H1 (cell line): Measurements from ENCODE around the gene KCTD16. TPM values are rescaled to one million over a fixed set of nuclear protein-coding genes. Genes with fewer than 3 reads are reported as not detected.

Source experiments
- CTCF ChIA-PET: fragments of 300-600 bp; sonication (Branson Sonifier 250); formaldehyde crosslinking; loops from one replicate; lab custom pipeline; 2021; ENCODE audit not compliant: partially characterized antibody; lab: Charles Lee
- POLR2A ChIA-PET: fragments of 300-600 bp; sonication (Branson Sonifier 250); formaldehyde crosslinking; loops from one replicate; lab custom pipeline; 2021; ENCODE audit warnings: inconsistent platforms; ENCODE audit not compliant: partially characterized antibody; lab: Charles Lee
- DNase-seq, 2 experiments: peaks; one replicate each; pipeline versions ENCODE4 v3.0.0 to v3.0.0-alpha.2; 2010 to 2022; ENCODE audit warnings: low spot score in 2 of 2, low read depth in 1 of 2, mixed read lengths in 1 of 2
- FAIRE-seq: peaks from 2 replicates; lab custom pipeline; 2011; peaks lifted over from hg19 to GRCh38; lab: Jason Lieb, UNC
- H2AFZ ChIP-seq: 2 replicates; pipeline ENCODE4 v1.8.1; 2012; ENCODE audit warnings: low read length, inconsistent platforms
- H2AK5ac ChIP-seq: 2 replicates; pipeline ENCODE4 v1.6.1; 2013; ENCODE audit warnings: low read depth, low read length
- H2BK120ac ChIP-seq: replicated peaks from 2 replicates; pipeline ENCODE3; 2013; ENCODE audit warnings: low read depth, low read length, inconsistent platforms
- H2BK12ac ChIP-seq: 2 replicates; pipeline ENCODE4 v1.6.1; 2013; ENCODE audit warnings: low read depth, low read length
- H2BK15ac ChIP-seq: 2 replicates; pipeline ENCODE4 v1.6.1; 2013; ENCODE audit warnings: low read length
- H2BK20ac ChIP-seq: 2 replicates; pipeline ENCODE4 v1.6.1; 2013; ENCODE audit warnings: low read length
- H2BK5ac ChIP-seq: 2 replicates; pipeline ENCODE4 v1.6.1; 2013; ENCODE audit warnings: low read depth, low read length
- H3K14ac ChIP-seq: 2 replicates; pipeline ENCODE4 v1.6.1; 2013; ENCODE audit warnings: inconsistent platforms; ENCODE audit not compliant: insufficient read length
- H3K18ac ChIP-seq: 2 replicates; pipeline ENCODE4 v1.6.1; 2013; ENCODE audit warnings: low read length; ENCODE audit errors: extremely low read depth
- H3K23ac ChIP-seq: 2 replicates; pipeline ENCODE4 v1.6.1; 2013; ENCODE audit warnings: inconsistent platforms; ENCODE audit not compliant: insufficient read length
- H3K23me2 ChIP-seq: 2 replicates; pipeline ENCODE4 v1.6.1; 2013; ENCODE audit warnings: low read depth, low read length
- H3K27ac ChIP-seq: 2 replicates; pipeline ENCODE4 v1.6.1; 2011; ENCODE audit warnings: low read depth, low read length, inconsistent platforms
- H3K27me3 ChIP-seq, 4 experiments: replicated peaks in 1 of 4; 1 replicate in 1 of 4; 2 replicates in 3 of 4; pipeline versions ENCODE4 v1.6.1 to v1.8.1; 2011 to 2013; ENCODE audit warnings: low read length in 3 of 4, mild to moderate bottlenecking in 3 of 4, inconsistent platforms in 2 of 4, mixed read lengths in 2 of 4, moderate library complexity in 1 of 4; ENCODE audit not compliant: control insufficient read depth in 3 of 4, insufficient read depth in 3 of 4; ENCODE audit errors: extremely low read depth in 1 of 4
- H3K36me3 ChIP-seq, 4 experiments: 2 replicates each; pipeline versions ENCODE4 v1.6.1 to v1.8.1; 2011 to 2013; ENCODE audit warnings: mild to moderate bottlenecking in 4 of 4, low read length in 3 of 4, moderate library complexity in 2 of 4, control low read depth in 1 of 4, inconsistent platforms in 1 of 4; ENCODE audit not compliant: insufficient read depth in 4 of 4, control insufficient read depth in 2 of 4
- H3K4ac ChIP-seq: replicated peaks from 2 replicates; pipeline ENCODE3; 2013; ENCODE audit warnings: low read length, low read depth, mixed read lengths, inconsistent platforms; ENCODE audit not compliant: insufficient read length
- H3K4me1 ChIP-seq, 4 experiments: replicated peaks in 1 of 4; 1 replicate in 1 of 4; 2 replicates in 3 of 4; pipeline versions ENCODE4 v1.6.1 to v1.8.1; 2011 to 2013; ENCODE audit warnings: low read length in 3 of 4, inconsistent platforms in 2 of 4, mixed read lengths in 1 of 4; ENCODE audit not compliant: insufficient read depth in 4 of 4, control insufficient read depth in 3 of 4
- H3K4me2 ChIP-seq, 2 experiments: 2 replicates each; pipeline versions ENCODE4 v1.6.1 to v1.8.1; 2011 to 2013; ENCODE audit warnings: low read depth in 2 of 2, low read length in 2 of 2, control low read depth in 1 of 2, inconsistent platforms in 1 of 2, mild to moderate bottlenecking in 1 of 2; ENCODE audit not compliant: insufficient read depth in 1 of 2
- H3K4me3 ChIP-seq, 4 experiments: fragments of 200-600, 300-600 bp in 1 of 4; sonication (generic), shearing (Covaris generic), sonication (Bioruptor Twin) in 1 of 4; 2 replicates each; pipeline versions ENCODE4 v1.5.1 to v1.8.1; 2011 to 2016; ENCODE audit warnings: low read length in 4 of 4, low read depth in 3 of 4, control low read depth in 2 of 4, inconsistent platforms in 2 of 4, mild to moderate bottlenecking in 2 of 4, mixed read lengths in 1 of 4, moderate library complexity in 1 of 4; ENCODE audit not compliant: insufficient read depth in 2 of 4; ENCODE audit errors: extremely low read depth in 1 of 4
- H3K56ac ChIP-seq: replicated peaks from 2 replicates; pipeline ENCODE3; 2013; ENCODE audit warnings: low read depth, mild to moderate bottlenecking, mixed read lengths, low read length, inconsistent platforms; ENCODE audit not compliant: insufficient read length
- H3K79me1 ChIP-seq: 2 replicates; pipeline ENCODE4 v1.6.1; 2013; ENCODE audit warnings: low read depth, low read length, control low read depth
- H3K79me2 ChIP-seq, 2 experiments: 2 replicates each; pipeline versions ENCODE4 v1.6.1 to v1.8.1; 2012 to 2013; ENCODE audit warnings: low read length in 2 of 2, mild to moderate bottlenecking in 2 of 2, inconsistent platforms in 1 of 2; ENCODE audit not compliant: insufficient read depth in 2 of 2, control insufficient read depth in 1 of 2
- H3K9ac ChIP-seq, 4 experiments: replicated peaks in 1 of 4; 1 replicate in 1 of 4; 2 replicates in 3 of 4; pipeline versions ENCODE4 v1.6.1 to v1.8.1; 2011 to 2013; ENCODE audit warnings: low read depth in 3 of 4, low read length in 3 of 4, control low read depth in 2 of 4, mild to moderate bottlenecking in 2 of 4, moderate library complexity in 2 of 4, inconsistent platforms in 1 of 4; ENCODE audit errors: extremely low read depth in 1 of 4
- H3K9me3 ChIP-seq, 2 experiments: 2 replicates each; pipeline versions ENCODE4 v1.6.1 to v1.8.1; 2012 to 2013; ENCODE audit warnings: mild to moderate bottlenecking in 2 of 2, moderate library complexity in 2 of 2, control low read depth in 1 of 2, inconsistent platforms in 1 of 2, low read depth in 1 of 2, low read length in 1 of 2, mixed read lengths in 1 of 2; ENCODE audit not compliant: insufficient read depth in 2 of 2
- H4K20me1 ChIP-seq, 2 experiments: replicated peaks in 1 of 2; 2 replicates each; pipeline versions ENCODE3 to v1.8.1; 2011 to 2013; ENCODE audit warnings: inconsistent platforms in 2 of 2, low read length in 2 of 2, mild to moderate bottlenecking in 1 of 2; ENCODE audit not compliant: insufficient read depth in 2 of 2, control insufficient read depth in 1 of 2
- H4K5ac ChIP-seq: 2 replicates; pipeline ENCODE4 v1.6.1; 2013; ENCODE audit warnings: low read length, low read depth, mixed read lengths, inconsistent platforms; ENCODE audit not compliant: insufficient read length
- H4K8ac ChIP-seq: 2 replicates; pipeline ENCODE4 v1.8.0; 2013; ENCODE audit warnings: mild to moderate bottlenecking, moderate library complexity, low read length, inconsistent platforms; ENCODE audit not compliant: insufficient read depth; ENCODE audit errors: extremely low read depth
- H4K91ac ChIP-seq: replicated peaks from 2 replicates; pipeline ENCODE3; 2013; ENCODE audit warnings: low read length, mixed read lengths, inconsistent platforms; ENCODE audit not compliant: insufficient read length
- SP4 ChIP-seq: IDR thresholded peaks from 2 replicates; pipeline ENCODE4 v1.6.1; 2012; ENCODE audit warnings: low read length, inconsistent platforms
- whole genome bisulfite sequencing, 2 experiments: shearing (Covaris generic) in 1 of 2; methylation state at CpG; one replicate each; pipeline versions ENCODE4 v1.1.6 to v1.1.7; 2013 to 2015; ENCODE audit warnings: low lambda C conversion rate in 2 of 2, mixed read lengths in 2 of 2, inconsistent platforms in 1 of 2, low coverage in 1 of 2, missing lambda C conversion rate in 1 of 2; ENCODE audit not compliant: insufficient replicate concordance in 2 of 2, insufficient coverage in 1 of 2, insufficient read length in 1 of 2; ENCODE audit errors: extremely low coverage in 1 of 2, missing lambda C conversion rate in 1 of 2; 5-methylcytosine and 5-hydroxymethylcytosine counted together
- polyA plus RNA-seq, 7 experiments: library from polyadenylated mRNA; depleted of rRNA in 3 of 7; stranded (reverse) in 5 of 7; unstranded in 2 of 7; fragments of >200 nt in 5 of 7; fragments of 200-250 nt in 2 of 7; gene quantifications; 1 replicate in 5 of 7; 2 replicates in 1 of 7; 4 replicates in 1 of 7; pipeline versions ENCODE4 v1.2.1 to v1.2.3, GENCODE V29; 2011 to 2013; ENCODE audit warnings: missing spikeins in 2 of 7, mixed read lengths in 2 of 7
- total RNA-seq: library from RNA; stranded (reverse); fragmentation: NEBNext Ultra II Directional; extraction: Animal tissue kit (Norgen Biotek cat#: 25700); gene quantifications from 2 replicates; pipeline ENCODE4 v1.2.1, GENCODE V29; 2021
- TF ChIP-seq, protein P1 (sequence below): IDR thresholded peaks from 2 replicates; pipeline ENCODE4 v1.6.1; 2012; ENCODE audit warnings: inconsistent platforms

The KCTD16 gene
- total and polyA plus RNA-seq, 2 of the 8 experiments (the other 6 are each of a cell fraction or from before 2014, with no cell fraction given), result 0.03 to 0.24 TPM

GRCh38 chr5:144469106-144469505 lies 298.4 kb downstream of the KCTD16 start:
- DNase-seq, result no peak
- H4K5ac ChIP-seq, result no peak overlapping the region
- H3K4me2 ChIP-seq, result no peak overlapping the region
- H4K20me1 ChIP-seq, result no peaks in the 10 kb centered on the region
- no peak overlapping the region for H2BK12ac ChIP-seq
- no peaks in the 10 kb centered on the region for H3K9me3 ChIP-seq
- H3K4me3 ChIP-seq, result no peak overlapping the region
- no peak overlapping the region for H3K9ac ChIP-seq
- H3K36me3 ChIP-seq, result no peaks in the 10 kb centered on the region
- WGBS, 2 experiments, result 93% methylated on average over 4 of the region's 4 CpGs; no CpG with 5 or more reads in 1 of the 2 experiments
- no peaks in the 10 kb centered on the region for H3K23me2 ChIP-seq
- no peak overlapping the region for H3K14ac ChIP-seq
- no peak overlapping the region for H2BK5ac ChIP-seq
- peaks cover 0 to 3% (median 0%) of the 10 kb centered on the region in 4 experiments; a peak in 1 of 7 replicates for H3K4me1 ChIP-seq
- H2BK120ac ChIP-seq, result no peak overlapping the region
- no peak overlapping the region for H3K23ac ChIP-seq
- no peak overlapping the region for H2AFZ ChIP-seq
- H3K79me2 ChIP-seq, result no peaks in the 10 kb centered on the region
- H3K18ac ChIP-seq, result no peak overlapping the region
- H4K91ac ChIP-seq, result no peak overlapping the region
- no peak overlapping the region for H3K56ac ChIP-seq
- CTCF ChIA-PET, result interaction anchor here (0.6 to 3.0 kb wide), 8 partner anchors 9 to 768 kb away, joined by 3 to 19 read pairs (median 6); no protein-coding TSS in a partner anchor
- H2BK20ac ChIP-seq, result no peak overlapping the region
- H3K79me1 ChIP-seq, result no peaks in the 10 kb centered on the region
- FAIRE-seq, result no peak
- no peak overlapping the region for H2AK5ac ChIP-seq
- POLR2A ChIA-PET, result no interaction called here
- H2BK15ac ChIP-seq, result no peak overlapping the region
- H3K27me3 ChIP-seq, result no peaks in the 10 kb centered on the region
- H4K8ac ChIP-seq, result no peak overlapping the region
- no peak overlapping the region for H3K27ac ChIP-seq
- no peak overlapping the region for H3K4ac ChIP-seq
- TF ChIP-seq, protein P1, sequence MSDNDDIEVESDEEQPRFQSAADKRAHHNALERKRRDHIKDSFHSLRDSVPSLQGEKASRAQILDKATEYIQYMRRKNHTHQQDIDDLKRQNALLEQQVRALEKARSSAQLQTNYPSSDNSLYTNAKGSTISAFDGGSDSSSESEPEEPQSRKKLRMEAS, result no peak
- no peak for TF ChIP-seq SP4
